SW480 (cell line): ENCODE results near the gene INSYN1.

Experiments used
- DNase-seq: peaks from one replicate; pipeline ENCODE4 v3.0.0-alpha.2; 2016; ENCODE audit warnings: low spot score

The INSYN1 gene

DNA sequence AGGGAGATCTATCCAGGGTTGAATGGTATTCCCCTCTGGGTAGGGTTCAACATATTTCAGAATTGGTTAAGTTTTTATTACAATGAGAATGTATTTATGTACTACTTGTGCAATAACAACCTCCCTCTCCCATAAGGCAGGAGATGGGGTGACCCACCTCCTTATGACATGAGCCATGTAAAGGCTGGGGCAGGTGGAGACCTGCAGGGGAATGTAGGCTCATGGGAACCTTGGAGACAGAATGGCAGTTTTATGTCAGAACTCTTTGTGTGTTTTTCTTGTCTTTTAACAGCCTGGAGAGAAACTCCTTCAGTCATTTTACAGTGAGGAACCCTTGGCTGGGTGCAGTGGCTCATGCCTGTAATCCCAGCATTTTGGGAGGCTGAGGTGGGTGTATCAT, 24.6 kb upstream of the INSYN1 start:
- DNase-seq, result no peak

DNA sequence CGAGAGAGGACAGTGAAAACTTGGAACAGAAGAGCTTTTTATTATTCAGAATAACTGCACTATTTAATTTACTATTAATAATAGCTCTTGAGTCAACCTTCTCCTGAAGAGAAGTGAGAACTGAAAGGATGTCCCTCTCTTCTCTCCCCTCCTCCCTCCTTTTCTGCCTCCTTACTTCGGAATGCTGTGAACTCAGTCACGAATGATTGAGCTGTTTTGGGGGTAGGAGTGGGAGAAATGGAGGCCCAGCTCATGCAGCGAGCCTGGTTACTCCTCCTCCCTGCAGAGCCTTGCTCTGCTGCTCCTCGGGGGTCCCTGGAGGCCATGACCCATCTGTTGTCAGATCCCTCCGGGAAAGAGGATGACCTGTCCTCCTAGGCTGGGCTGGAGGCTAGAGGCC, 20.3 kb upstream of the INSYN1 start:
- DNase-seq, result no peak

DNA sequence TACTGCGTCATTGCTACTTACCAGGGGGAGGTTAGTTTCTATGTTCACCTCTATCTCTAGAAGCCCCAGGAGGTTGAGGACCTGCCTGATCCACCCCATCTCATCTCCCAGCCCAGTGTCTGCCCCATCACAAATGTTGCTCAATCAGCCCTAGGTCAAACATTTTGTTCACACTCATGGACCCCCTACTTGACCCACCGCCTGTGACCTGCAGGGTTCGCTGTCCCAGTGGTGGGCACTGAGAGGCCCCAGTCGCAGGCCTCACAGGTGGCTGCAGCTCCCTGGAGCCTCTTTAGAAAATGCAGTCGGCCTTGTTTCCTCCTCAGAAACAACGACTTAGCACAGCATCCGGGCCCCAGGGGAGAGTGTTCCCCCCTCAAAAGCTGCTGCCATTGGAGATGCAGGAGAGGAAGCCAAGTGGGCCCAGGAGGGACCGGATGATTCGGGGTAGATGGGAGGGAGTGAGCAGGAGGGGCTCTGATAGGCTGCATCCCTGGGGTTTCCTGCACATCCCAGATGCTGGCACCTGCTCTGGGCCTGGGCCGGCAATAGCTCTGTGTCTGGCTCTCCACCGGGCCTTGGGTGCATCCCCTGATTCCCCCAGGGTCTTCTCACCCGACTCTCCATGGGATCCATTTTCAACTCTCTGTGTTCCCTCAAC, 18.4 kb upstream of the INSYN1 start:
- no peak for DNase-seq

DNA sequence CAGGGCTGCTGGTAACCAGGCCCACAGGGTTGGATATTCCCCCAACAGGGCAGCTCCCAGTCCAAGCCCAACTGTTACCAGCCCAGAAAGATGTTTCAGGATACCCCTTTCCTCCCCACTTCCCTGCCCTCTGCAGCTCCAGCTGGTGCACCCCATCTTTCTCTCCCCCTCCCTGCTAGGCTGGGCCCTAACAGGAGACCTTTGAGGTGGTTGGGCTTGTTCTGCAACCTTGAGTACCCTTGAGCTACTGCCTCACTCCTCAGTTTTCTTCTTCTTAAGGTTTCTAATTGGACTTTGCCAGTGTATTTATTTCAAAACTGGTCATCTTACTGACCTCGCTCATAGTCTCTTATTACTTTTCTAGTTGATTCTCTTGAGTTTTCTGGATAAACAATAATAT, 16.9 kb upstream of the INSYN1 start:
- DNase-seq, result no peak

DNA sequence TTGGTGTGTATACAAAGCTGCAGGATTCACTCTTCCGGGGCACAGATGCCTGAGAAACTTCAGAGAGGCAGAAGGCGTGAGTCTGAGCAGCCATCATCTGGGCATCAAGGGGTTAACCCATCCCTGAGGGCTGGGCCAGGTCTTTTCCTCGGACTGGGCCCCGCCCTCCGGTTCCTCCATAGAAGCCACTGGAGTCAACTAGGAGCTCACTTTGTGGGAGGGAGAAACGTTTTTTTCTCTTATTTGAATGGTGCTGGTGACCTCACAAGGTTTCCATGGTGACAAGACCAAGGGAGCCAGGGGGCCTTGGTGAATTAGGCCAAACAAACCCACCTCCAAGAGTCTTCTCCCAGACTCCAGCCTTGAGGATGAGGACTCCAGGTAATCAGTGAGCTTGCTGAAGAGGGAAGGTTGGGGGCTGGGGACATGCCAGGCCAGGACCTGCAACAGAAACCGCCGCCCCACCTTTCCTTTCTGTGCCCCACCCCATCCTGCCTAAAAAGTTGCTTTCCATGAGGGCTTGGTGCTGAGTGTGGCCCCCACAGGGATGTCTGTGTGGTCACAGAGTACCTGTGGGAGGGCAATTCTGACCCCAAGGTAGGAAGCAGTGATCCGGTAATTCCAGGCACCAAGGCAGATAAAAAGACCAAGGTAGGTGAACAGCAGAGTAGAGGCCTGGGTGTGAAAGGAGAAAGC, 14.8 kb upstream of the INSYN1 start:
- DNase-seq, result no peak

DNA sequence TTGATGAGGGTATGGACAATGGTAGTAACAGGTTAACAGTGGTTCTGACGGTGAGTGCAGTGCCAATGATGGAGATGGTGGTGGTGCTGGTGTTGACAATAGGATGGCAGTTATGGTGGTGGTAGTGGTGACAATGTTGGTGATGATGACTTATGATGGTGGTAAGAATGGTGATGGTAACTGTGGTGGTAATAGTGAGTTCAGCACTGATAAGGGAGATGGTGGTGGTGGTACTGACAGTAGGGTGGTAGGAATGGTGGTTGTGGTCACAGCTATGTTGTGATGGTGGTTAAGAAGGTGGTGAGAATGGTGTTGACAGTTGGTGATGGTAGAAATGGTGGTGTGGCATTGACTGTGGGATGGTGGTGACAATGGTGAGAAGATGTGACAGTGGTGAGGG, 13.4 kb upstream of the INSYN1 start:
- no peak for DNase-seq

DNA sequence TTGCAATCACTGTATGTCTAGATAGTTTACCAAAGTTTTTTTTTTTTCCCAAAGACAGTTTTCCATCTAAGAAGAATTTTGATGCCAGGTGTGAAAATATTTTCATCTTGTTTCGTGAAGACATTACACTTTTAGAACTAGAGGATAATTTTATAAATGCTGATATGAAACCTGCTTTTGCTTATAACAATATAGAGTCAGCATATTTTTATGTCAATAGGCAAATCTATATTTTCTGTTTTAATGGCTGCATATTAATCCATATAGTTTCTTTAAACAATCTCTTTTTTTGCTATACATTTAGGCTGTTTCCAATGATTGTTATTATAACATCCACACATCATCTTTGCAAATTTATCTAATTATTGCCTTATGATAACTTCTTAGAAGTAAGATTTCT, 12.6 kb upstream of the INSYN1 start:
- DNase-seq, result no peak

DNA sequence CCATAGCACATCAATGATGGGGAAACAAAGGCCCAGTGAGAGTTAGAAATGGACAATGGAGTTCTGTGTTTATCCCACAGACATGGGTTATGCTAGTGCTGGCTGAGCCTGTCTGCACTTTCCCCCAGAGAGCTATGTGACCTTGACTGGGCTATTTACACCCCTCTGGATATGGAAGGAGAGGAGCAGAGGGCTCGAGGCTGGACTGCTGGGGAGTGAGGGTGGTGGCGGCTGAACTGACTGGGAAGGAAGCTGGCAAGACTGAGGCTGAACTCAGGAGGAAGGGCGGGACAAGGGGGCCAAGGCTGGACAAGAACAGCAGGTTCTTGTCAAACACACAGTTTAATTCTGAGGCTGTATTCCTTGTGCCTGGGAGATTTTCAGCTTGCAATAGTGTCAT, 10.8 kb upstream of the INSYN1 start:
- no peak for DNase-seq

DNA sequence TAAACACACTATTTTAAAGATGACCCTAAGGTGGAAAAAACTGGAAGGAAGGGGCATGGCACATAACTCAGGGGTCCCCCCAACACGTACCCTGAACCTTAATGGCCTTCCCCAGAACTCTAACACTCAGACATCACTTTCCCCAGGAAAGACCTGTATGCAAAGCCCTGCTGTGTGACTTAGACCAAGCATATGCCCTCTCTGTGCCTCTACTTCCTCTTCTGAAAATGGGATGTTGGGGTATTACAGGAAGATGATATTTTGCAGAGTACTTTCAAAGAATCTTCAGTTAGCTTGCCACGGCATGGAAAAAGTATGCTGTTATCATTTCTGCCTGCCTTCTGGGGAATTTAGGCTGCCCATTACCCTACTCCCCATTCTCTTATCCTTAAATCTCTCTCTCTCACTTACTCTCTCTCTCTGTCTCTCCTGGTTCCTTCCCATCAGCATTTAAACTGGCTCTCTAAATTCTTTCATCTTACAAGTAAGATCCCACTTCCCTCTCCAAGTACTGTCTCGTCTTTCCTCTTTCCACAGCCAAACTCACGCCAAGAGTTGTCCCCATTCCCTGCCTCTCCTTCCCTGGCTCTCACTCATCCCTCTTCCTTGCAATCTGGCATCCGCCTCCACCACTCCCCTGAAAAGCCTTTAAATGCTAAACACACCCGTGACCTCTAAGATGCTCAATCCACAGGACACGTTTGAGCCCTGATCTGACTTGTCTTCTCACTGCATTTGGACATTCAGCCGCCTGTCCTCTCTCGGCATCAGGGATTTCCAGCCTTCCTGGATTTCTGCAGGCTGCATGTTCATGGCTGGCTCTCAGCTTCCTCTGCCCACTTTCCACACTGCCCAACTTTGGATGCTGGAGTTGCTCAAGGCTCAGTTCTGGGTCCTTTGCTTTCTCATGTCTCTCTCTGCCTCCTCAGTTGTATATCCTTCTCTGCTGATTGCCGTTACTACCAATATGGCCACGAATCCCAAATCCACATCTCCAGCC, 7.5 kb upstream of the INSYN1 start:
- no peak for DNase-seq

DNA sequence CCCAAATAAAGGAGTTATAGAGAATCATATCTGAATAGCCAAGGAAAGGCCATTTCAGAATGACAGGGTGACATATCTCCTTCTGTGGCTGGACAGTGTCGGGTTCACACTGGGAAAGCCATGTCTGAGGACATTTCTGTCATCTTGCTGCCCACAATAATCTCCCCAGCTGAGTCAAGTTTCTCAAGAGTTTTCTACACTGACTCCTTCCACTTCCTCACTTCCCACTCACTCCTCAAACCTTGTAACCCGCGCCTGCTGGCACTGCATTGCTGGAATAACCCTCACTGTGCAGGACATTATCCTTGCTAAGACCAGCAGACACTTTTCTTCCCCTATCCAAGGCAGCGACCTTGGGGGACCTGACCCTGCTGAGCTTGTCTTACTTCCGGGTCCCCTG, 5.3 kb upstream of the INSYN1 start:
- no peak for DNase-seq

DNA sequence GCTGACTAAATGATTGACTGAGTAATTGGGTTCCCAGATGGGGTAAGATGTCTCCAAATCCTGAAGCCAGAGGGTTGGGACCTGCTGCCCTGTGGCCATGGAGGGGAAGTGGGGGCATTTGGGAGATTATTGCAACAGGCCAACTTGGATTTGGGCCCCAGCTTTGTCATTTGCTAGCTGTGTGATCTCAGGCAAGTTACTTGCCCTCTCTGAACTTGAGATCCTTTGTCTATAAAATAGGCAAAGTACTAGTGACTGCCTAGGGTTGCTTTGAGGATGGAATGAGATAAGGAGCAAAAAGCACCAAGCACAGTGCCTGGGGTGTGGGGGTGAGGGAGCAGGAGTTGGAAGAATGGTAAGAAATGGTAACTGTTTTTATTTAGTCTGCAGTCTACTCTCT, 4.4 kb upstream of the INSYN1 start:
- DNase-seq, result no peak

DNA sequence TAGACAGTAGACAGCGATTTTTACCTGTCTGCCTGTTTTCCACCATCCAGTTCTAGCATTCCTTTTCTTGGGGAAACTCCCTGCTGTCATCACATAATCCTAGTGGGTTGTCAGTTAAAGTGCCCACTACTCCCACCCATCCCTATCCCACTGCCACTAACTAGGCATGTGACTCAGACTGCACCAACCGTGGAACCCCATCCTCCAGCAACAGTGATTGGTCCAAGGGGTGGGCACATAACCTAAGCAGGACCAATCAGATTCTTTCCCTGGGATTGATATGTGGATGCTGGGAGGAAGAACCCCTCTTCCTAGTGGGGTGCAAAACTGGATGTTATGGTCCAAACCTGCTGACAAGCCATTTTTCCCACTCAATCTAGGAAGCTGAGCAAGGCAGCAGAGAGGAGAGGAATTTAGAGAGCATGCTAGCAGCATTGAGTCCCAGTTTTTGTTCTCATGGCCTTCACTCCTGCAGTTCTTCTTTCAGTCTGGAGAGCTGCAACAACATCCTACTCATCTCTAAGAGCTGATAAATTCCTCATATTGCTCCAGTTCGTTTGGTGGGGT, 3.9 kb upstream of the INSYN1 start:
- DNase-seq, result no peak

DNA sequence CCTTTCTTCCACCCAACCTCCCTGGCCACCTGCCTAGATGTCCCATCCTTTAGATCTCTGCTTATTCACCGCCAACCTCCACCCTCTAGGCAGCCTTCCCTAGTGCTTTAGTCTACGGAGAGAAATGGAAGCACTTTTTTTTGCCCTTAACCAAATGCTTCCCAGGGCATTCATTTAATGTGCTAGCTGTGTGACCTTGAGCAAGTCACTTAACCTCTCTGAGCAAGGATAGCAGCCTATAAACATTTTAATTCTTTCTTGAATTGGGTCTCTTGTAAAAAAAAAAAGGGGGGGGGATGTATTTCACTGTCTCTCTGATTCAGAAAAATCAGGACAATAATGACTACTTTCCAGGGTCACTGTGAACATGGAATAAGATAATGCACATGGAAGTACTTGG, 3.2 kb upstream of the INSYN1 start:
- no peak for DNase-seq

DNA sequence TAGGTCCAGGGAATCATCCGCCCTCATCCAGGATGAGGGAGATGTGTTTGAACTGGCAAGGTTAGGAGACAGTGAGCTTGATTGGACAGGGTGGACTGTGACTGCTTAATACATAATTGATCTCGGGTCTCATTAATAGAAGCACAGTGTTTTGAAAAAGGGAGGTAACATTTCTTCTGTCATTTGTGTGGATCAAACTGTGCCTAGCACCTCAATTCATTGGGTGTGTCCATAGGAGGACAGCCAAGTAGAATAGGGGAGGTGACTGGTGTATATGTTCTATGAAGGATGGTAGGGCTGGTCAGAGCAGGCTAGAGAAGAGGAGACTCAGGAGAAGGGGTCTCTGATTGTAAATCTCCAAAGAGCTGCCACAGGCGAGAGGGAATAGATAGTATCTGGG, 2.8 kb upstream of the INSYN1 start:
- no peak for DNase-seq

DNA sequence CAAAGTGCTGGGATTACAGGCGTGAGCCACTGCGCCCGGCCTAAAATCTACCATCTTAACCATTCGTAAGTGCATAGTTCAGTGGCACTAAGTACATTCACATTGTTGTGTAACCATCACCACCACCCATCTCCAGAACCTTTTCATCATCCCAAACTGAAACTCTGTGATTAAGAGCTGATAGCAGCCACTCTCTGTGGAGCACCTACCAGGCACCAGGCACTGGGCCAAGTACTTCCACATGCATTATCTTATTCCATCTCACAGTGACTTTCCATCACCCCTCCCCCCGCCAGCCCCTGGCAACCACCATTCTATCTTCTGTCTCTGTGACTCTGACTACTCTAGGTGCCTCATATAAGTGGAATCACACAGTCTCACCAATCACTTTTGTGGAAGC, 2.3 kb upstream of the INSYN1 start:
- no peak for DNase-seq

DNA sequence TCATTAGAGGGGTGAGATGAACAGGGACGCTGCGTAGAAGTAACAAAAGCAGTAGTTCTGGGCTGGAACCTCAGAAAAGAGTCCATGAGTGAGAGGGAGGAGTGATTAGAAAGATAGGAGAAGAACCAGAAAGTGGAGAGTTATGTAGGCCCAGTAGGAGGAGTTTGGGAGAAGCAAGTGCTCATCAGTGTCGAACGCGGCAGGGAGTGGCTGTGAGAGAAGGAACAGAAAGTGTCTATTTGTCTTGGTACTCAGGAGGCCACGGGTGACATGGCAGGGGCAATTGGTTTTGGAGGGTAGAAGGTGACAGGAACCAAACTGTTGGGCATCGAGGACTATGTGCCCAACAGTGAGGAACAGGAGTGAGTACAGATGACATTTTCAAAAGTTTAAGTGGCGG, 1.3 kb upstream of the INSYN1 start:
- no peak for DNase-seq

DNA sequence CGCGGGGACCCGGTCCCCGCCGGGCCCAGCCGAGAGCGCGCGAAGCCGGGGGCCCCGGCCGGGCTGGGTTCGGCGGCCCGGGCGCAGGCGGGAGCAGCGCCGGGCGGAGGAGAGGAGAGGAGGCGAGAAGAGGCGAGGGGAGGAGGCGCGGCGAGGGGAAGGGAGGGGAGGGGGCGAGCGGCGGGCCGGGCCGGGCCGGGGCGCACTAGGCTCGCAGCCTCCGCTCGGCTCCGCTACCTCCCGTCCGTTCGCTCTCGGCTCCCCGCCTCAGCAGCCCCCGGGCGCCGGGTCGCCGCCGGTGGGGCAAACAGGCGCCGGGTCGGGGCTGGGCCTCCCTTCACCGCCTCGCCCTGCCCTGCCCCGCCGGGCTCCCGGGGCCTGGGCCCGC, 351 bp downstream of the INSYN1 start:
- no peak for DNase-seq

DNA sequence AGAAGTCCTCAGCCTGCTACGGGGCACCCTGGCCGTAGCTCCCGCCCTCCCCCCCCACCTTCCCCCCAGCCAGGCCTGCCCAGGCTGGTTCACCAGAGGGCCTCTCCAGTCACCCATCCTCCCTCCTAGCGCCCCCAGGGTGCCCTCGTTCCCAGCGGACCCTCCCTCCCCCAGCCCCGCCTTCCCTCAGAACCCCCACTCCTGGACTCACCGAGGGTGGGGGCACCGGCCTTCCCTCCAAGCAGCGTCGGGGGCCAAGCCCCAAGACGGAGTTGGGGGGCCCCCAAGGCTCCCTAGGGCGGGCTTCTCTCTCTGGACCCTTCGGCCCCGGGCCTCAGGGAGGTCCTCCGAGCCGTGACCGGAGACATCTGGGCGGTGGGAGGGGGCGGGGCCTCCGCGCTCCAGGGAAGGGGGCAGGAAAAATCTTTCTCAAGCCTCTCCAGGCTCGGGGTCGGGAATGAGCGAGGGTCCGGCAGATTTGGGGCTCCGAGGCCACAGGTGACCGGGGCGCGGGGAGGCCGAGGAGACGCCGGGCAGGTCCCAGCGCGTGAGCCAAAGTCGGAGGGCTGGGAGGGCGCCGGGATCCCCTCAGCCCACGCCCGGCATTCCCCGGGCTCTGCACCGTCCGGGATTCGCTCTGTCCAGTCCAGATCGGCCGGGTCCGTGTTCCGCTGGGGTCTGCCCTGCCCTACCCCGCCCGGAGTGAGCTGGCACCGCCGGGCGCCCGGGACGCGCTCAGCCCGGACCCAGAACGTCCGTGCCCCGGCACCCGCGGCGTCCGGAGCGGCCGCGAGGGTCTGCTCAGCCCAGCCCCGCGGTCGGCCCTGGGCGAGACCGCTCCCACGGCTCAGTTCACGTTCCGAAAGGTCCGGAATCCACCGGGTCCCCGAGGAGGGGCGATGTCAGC, 999 bp downstream of the INSYN1 start:
- no peak for DNase-seq

DNA sequence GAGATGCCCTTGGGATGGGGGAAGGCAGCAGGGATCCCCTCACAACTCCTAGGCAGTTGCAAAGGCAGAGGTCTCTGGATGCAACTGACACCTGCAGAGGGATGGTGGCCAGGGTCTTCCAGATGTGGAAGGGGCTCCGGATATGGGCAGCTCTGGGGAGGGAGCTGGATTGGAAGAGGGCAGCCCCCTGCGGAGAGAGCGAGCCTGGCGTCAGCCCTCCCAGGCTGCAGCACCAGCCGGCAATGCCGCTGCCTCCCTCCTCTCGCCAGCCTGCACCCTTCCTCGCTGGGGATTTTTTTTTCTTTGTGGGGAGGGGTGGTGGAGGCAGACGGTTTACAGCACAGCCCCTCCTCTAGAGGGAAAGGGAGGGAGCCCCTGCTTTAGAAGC, 1.6 kb downstream of the INSYN1 start:
- DNase-seq, result no peak

DNA sequence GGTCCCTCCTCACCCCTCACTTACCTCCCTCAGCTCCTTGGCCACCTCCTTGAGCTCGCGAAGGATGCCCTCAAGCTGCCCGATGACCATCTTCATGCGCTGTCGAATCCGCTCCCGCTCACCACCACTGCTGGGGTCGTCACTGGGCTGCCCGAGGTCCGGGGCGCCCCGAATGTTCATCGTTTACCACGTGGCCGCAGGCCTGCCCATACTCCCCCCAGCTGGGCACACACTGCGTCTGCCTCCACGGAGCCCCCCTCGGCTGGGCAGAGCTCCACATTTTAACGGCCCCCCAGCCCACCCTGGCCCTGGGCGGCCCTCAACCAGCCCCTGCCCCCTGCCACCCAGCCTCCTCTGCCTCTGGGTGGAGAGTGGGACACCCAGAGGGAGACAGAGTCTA, 2.2 kb downstream of the INSYN1 start:
- no peak for DNase-seq

DNA sequence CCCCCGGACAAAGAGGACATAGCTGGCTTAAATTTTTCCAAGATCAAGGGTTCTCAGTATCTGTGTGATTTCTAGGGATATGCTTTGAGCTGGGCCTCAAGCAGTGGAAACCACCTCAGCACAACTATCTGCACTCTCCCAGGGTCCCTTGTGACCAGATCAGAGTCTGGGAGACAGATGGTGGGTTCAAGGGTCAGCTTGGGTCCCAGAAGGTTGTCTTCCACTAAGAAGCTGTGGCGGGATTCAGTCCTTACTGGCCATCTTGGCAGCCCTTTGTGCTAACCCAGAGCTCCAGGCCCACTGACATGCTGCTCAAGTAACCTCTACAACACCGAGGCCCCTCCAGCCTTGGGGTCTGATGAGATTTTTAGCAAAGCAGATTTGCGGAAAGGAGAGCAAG, 2.7 kb downstream of the INSYN1 start:
- DNase-seq, result no peak

DNA sequence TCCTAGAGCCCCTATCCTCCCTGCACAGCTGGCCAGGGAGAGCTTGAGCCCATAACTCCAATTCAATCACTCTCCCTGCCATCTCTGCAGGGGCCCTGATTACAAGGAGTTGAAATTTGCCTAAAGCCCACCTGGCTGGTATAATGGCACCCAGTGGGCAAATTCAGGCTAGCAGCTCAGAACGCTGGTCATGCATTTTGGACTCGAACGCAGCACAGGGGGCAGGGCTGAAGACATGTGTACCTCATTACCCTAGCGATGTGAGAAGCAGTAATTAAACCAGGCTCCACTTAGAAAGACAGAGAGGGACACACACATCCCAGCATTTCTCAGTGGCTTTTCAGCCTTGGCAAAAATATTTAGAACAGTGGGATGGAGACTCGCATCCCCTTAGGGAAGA, 3.2 kb downstream of the INSYN1 start:
- no peak for DNase-seq
